ENCODE measurements around the gene MZB1.

MZB1 gene

GRCh38 chr5:139416651-139417050 lies 26.9 kb upstream of the MZB1 start:
- Histone ChIP-seq H3K27me3 (ENCODE audit: insufficient read depth, low read length, poor library complexity) (no peaks in the 10 kb centered on the region), H4K20me1 (ENCODE audit: insufficient read depth, low read length) (no peaks in the 10 kb centered on the region), H3K4me2 (ENCODE audit: insufficient read depth, low read length) (no peak overlapping the region), H3K79me2 (ENCODE audit: insufficient read depth, low read length) (no peaks in the 10 kb centered on the region), H3K4me1 (ENCODE audit: insufficient read depth, low read length) (peaks cover 27% of the 10 kb centered on the region), H3K9ac (ENCODE audit: low read depth, low read length) (no peak overlapping the region), H3K9me3 (ENCODE audit: insufficient read depth, low read length, severe bottlenecking) (no peaks in the 10 kb centered on the region), H3K27ac (ENCODE audit: low read length) (peak overlapping the region; percentile 3; the same call in 1 of the 2 replicates), H3K36me3 (ENCODE audit: insufficient read depth, low read length) (peaks cover 27% of the 10 kb centered on the region; the same call in 1 of the 2 replicates), H3K4me3 (ENCODE audit: low read depth in 1 of 2, low read length in 2 of 2) (no peak overlapping the region), H2AFZ (ENCODE audit: low read depth, low read length) (no peak overlapping the region)
- ATAC-seq (ENCODE audit: insufficient read depth, low read depth) (no peak), DNase-seq (no peak)
- TF ChIP-seq CTCF (IDR thresholded peaks at IDR 0.05; ENCODE audit: borderline replicate concordance, extremely low read depth, low read length, poor library complexity, severe bottlenecking) = no peak
- no peak for TF ChIP-seq EZH2 (IDR thresholded peaks at IDR 0.05; ENCODE audit: borderline replicate concordance, low read depth, low read length, severe bottlenecking)

- H3K4me2 ChIP-seq (ENCODE audit: insufficient read depth, low read length) = no peak overlapping the region
- TF ChIP-seq EZH2 (IDR thresholded peaks at IDR 0.05; ENCODE audit: borderline replicate concordance, low read depth, low read length, severe bottlenecking) (no peak), CTCF (IDR thresholded peaks at IDR 0.05; ENCODE audit: borderline replicate concordance, extremely low read depth, low read length, poor library complexity, severe bottlenecking) (no peak)
- ATAC-seq (ENCODE audit: insufficient read depth, low read depth) (no peak; the same call in 2 of the 3 replicates), DNase-seq (no peak)
- H3K36me3 ChIP-seq (ENCODE audit: insufficient read depth, low read length) = peaks cover 27% of the 10 kb centered on the region; the same call in 1 of the 2 replicates
- H2AFZ ChIP-seq (ENCODE audit: low read depth, low read length) = no peak overlapping the region
- H3K4me3 ChIP-seq (ENCODE audit: low read depth in 1 of 2, low read length in 2 of 2) = no peak overlapping the region
- no peaks in the 10 kb centered on the region for H4K20me1 ChIP-seq (ENCODE audit: insufficient read depth, low read length)
- H3K4me1 ChIP-seq (ENCODE audit: insufficient read depth, low read length) = peaks cover 27% of the 10 kb centered on the region
- H3K9me3 ChIP-seq (ENCODE audit: insufficient read depth, low read length, severe bottlenecking) = no peaks in the 10 kb centered on the region
- H3K79me2 ChIP-seq (ENCODE audit: insufficient read depth, low read length) = no peaks in the 10 kb centered on the region
- no peak overlapping the region for H3K9ac ChIP-seq (ENCODE audit: low read depth, low read length)
- H3K27ac ChIP-seq (ENCODE audit: low read length) = peak overlapping the region; percentile 52; the same call in 1 of the 2 replicates
- no peaks in the 10 kb centered on the region for H3K27me3 ChIP-seq (ENCODE audit: insufficient read depth, low read length, poor library complexity)
Observed at GRCh38 chr5:139415869-139416268, 26.2 kb upstream of the MZB1 start.

GRCh38 chr5:139415221-139415861 lies 25.6 kb upstream of the MZB1 start:
- no peaks in the 10 kb centered on the region for H3K27me3 ChIP-seq (ENCODE audit: insufficient read depth, low read length, poor library complexity)
- peaks cover 26% of the 10 kb centered on the region; the same call in 1 of the 2 replicates for H3K36me3 ChIP-seq (ENCODE audit: insufficient read depth, low read length)
- no peaks in the 10 kb centered on the region for H3K79me2 ChIP-seq (ENCODE audit: insufficient read depth, low read length)
- H2AFZ ChIP-seq (ENCODE audit: low read depth, low read length) = no peak overlapping the region
- peak overlapping the region; percentile 52; the same call in 1 of the 2 replicates for H3K27ac ChIP-seq (ENCODE audit: low read length)
- no peaks in the 10 kb centered on the region for H3K9me3 ChIP-seq (ENCODE audit: insufficient read depth, low read length, severe bottlenecking)
- H3K4me3 ChIP-seq (ENCODE audit: low read depth in 1 of 2, low read length in 2 of 2) = no peak overlapping the region
- H3K4me1 ChIP-seq (ENCODE audit: insufficient read depth, low read length) = peaks cover 27% of the 10 kb centered on the region
- no peaks in the 10 kb centered on the region for H4K20me1 ChIP-seq (ENCODE audit: insufficient read depth, low read length)
- ATAC-seq (ENCODE audit: insufficient read depth, low read depth) (peak; percentile 89), DNase-seq (peak; percentile 52)
- H3K4me2 ChIP-seq (ENCODE audit: insufficient read depth, low read length) = no peak overlapping the region
- TF ChIP-seq CTCF (IDR thresholded peaks at IDR 0.05; ENCODE audit: borderline replicate concordance, extremely low read depth, low read length, poor library complexity, severe bottlenecking) = no peak
- TF ChIP-seq EZH2 (IDR thresholded peaks at IDR 0.05; ENCODE audit: borderline replicate concordance, low read depth, low read length, severe bottlenecking) = no peak
- H3K9ac ChIP-seq (ENCODE audit: low read depth, low read length) = no peak overlapping the region

Measured in DND-41 (cell line).